HepG2 (cell line): Measurements from ENCODE around the gene ADAMTS17. TPM values are rescaled to one million over a fixed set of nuclear protein-coding genes. Genes with fewer than 3 reads are reported as not detected.

Experiments
- ATAC-seq: fragments of 200-7000 bp; cut with Tn5 transposase; 3 replicates; pipeline ENCODE4 v1.9.1; 2020; ENCODE audit warnings: mild to moderate bottlenecking, moderate library complexity
- BruUV-seq: library from RNA; stranded (reverse); fragments of 400-500 nt; replicated peaks from 2 replicates; lab custom pipeline; 2021; lab: Mats Ljungman, UMichigan
- CTCF ChIA-PET: fragments of 300-600 bp; formaldehyde crosslinking; extraction: SDS; loops from one replicate; lab custom pipeline; 2021; ENCODE audit warnings: low total read pairs, inconsistent platforms, low intra/inter-chr PET ratio; lab: Yijun Ruan, JAX
- POLR2A ChIA-PET: fragments of 350-600 bp; sonication (Branson Sonifier 250); formaldehyde crosslinking; loops from one replicate; lab custom pipeline; 2020; ENCODE audit warnings: antibody characterized with exemption, inconsistent platforms; lab: Yijun Ruan, JAX
- DNase-seq: peaks from one replicate; pipeline ENCODE4 v3.0.0-alpha.2; 2015; ENCODE audit warnings: low spot score
- FAIRE-seq: peaks from 3 replicates; lab custom pipeline; 2011; peaks lifted over from hg19 to GRCh38; lab: Jason Lieb, UNC
- H2AFZ ChIP-seq: one replicate; pipeline ENCODE4 v1.6.1; 2011; ENCODE audit warnings: low read length, inconsistent platforms
- H3K27ac ChIP-seq: fragments of 300-600 bp; 3 replicates; pipeline ENCODE4 v1.8.0; 2011; ENCODE audit warnings: mixed run types, mild to moderate bottlenecking, mixed read lengths, low read length, inconsistent platforms; ENCODE audit not compliant: insufficient read depth; ENCODE audit errors: extremely low read length
- H3K27me3 ChIP-seq, 2 experiments: fragments of 200-600 bp in 1 of 2; 2 replicates in 1 of 2; 3 replicates in 1 of 2; pipeline versions ENCODE4 v1.6.0 to v1.8.0; 2011; ENCODE audit warnings: low read length in 2 of 2, mild to moderate bottlenecking in 2 of 2, moderate library complexity in 2 of 2, inconsistent platforms in 1 of 2; ENCODE audit not compliant: insufficient read depth in 2 of 2, control insufficient read depth in 1 of 2
- H3K36me3 ChIP-seq, 2 experiments: fragments of 200-600 bp in 1 of 2; replicated peaks in 1 of 2; 2 replicates in 1 of 2; 3 replicates in 1 of 2; pipeline versions ENCODE4 v1.5.1 to v1.8.0; 2011; ENCODE audit warnings: low read length in 2 of 2, inconsistent platforms in 1 of 2; ENCODE audit not compliant: insufficient read depth in 2 of 2, control insufficient read depth in 1 of 2
- H3K4me1 ChIP-seq: 2 replicates; pipeline ENCODE4 v1.5.1; 2012; ENCODE audit warnings: low read length, inconsistent platforms; ENCODE audit not compliant: insufficient read depth
- H3K4me2 ChIP-seq: 2 replicates; pipeline ENCODE4 v1.6.0; 2011; ENCODE audit warnings: low read depth, low read length, inconsistent platforms
- H3K4me3 ChIP-seq, 3 experiments: fragments of 200-600 bp in 1 of 3; sonication (generic), shearing (Covaris generic) in 1 of 3; replicated peaks in 1 of 3; 2 replicates each; pipeline ENCODE4 v1.5.1; 2011 to 2016; ENCODE audit warnings: low read length in 3 of 3, inconsistent platforms in 2 of 3, low read depth in 2 of 3, mild to moderate bottlenecking in 2 of 3, control low read depth in 1 of 3, mixed read lengths in 1 of 3; ENCODE audit not compliant: insufficient read depth in 1 of 3
- H3K79me2 ChIP-seq: one replicate; pipeline ENCODE4 v1.6.1; 2011; ENCODE audit warnings: low read length, inconsistent platforms; ENCODE audit not compliant: insufficient read depth
- H3K9ac ChIP-seq: 2 replicates; pipeline ENCODE4 v1.6.0; 2011; ENCODE audit warnings: mild to moderate bottlenecking, low read depth, low read length, inconsistent platforms; ENCODE audit not compliant: insufficient read depth
- H3K9me3 ChIP-seq: 2 replicates; pipeline ENCODE4 v1.5.1; 2012; ENCODE audit warnings: mild to moderate bottlenecking, low read length
- H4K20me1 ChIP-seq: 2 replicates; pipeline ENCODE4 v1.6.0; 2011; ENCODE audit warnings: inconsistent platforms, mild to moderate bottlenecking, low read length, moderate library complexity; ENCODE audit not compliant: insufficient read depth
- CHD4 ChIP-seq: fragments of 200-600 bp; sonication (generic); IDR thresholded peaks from 2 replicates; pipeline ENCODE4 v1.7.0; 2017; ENCODE audit warnings: mild to moderate bottlenecking, low read length, borderline replicate concordance
- ETV6 ChIP-seq: sonication (generic); formaldehyde crosslinking; conservative IDR thresholded peaks from 2 replicates; pipeline ENCODE4 v1.4.0; 2020; ENCODE audit warnings: missing genetic modification reagents
- FOSL2 ChIP-seq: sonication (generic); formaldehyde crosslinking; IDR thresholded peaks from 2 replicates; pipeline ENCODE4 v1.4.0; 2020; ENCODE audit warnings: missing genetic modification reagents
- FOXP4 ChIP-seq: sonication (generic); formaldehyde crosslinking; IDR thresholded peaks from 2 replicates; pipeline ENCODE4 v1.4.0; 2020; ENCODE audit warnings: missing genetic modification reagents
- MXD1 ChIP-seq: sonication (generic); formaldehyde crosslinking; IDR thresholded peaks from 2 replicates; pipeline ENCODE4 v1.4.0; 2020; ENCODE audit warnings: mild to moderate bottlenecking, missing genetic modification reagents
- MYNN ChIP-seq: sonication (generic); formaldehyde crosslinking; IDR thresholded peaks from 2 replicates; pipeline ENCODE4 v1.4.0; 2020; ENCODE audit warnings: mild to moderate bottlenecking, low read depth, missing genetic modification reagents
- NCOR1 ChIP-seq: fragments of 200-600 bp; sonication (generic); IDR thresholded peaks from 2 replicates; pipeline ENCODE4 v1.7.0; 2017; ENCODE audit warnings: antibody characterized with exemption, low read length, borderline replicate concordance
- PHF21A ChIP-seq: sonication (generic); formaldehyde crosslinking; IDR thresholded peaks from 2 replicates; pipeline ENCODE4 v1.5.0; 2020; ENCODE audit warnings: mild to moderate bottlenecking, missing genetic modification reagents
- POLR2AphosphoS5 ChIP-seq: IDR thresholded peaks from 2 replicates; pipeline ENCODE4 v1.6.1; 2012; ENCODE audit warnings: low read depth, low read length
- SAFB2 ChIP-seq: sonication (generic); formaldehyde crosslinking; IDR thresholded peaks from 2 replicates; pipeline ENCODE4 v1.5.1; 2020; ENCODE audit warnings: missing genetic modification reagents, low read depth, mild to moderate bottlenecking, borderline replicate concordance
- THAP8 ChIP-seq: sonication (generic); formaldehyde crosslinking; IDR thresholded peaks from 2 replicates; pipeline ENCODE4 v1.5.1; 2020; ENCODE audit warnings: missing genetic modification reagents, mild to moderate bottlenecking, borderline replicate concordance
- ZNF558 ChIP-seq: sonication (generic); formaldehyde crosslinking; IDR thresholded peaks from 2 replicates; pipeline ENCODE4 v1.9.0; 2022; ENCODE audit warnings: mild to moderate bottlenecking, missing genetic modification reagents, borderline replicate concordance
- ZNF720 ChIP-seq: sonication (generic); formaldehyde crosslinking; IDR thresholded peaks from 2 replicates; pipeline ENCODE4 v1.4.0; 2020; ENCODE audit warnings: missing genetic modification reagents
- WGBS: methylation state at CpG from one replicate; pipeline ENCODE4 v1.1.6; 2017; ENCODE audit warnings: low lambda C conversion rate; 5-methylcytosine and 5-hydroxymethylcytosine counted together
- in situ Hi-C: cut with HindIII; loops from 2 replicates; pipeline ENCODE4 v1.10.0; 2017; ENCODE audit warnings: low pct_unique_long_range_greater_than_20kb; ENCODE audit not compliant: extremely low pct_ligation_motif_present
- intact Hi-C: fragments of 100-400 bp; cut with micrococcal nuclease; formaldehyde crosslinking; loops from one replicate; pipeline ENCODE4 v1.10.0; 2022; ENCODE audit not compliant: unreplicated experiment
- polyA plus RNA-seq, 8 experiments: library from polyadenylated mRNA; depleted of rRNA in 3 of 8; stranded (reverse) in 7 of 8; unstranded in 1 of 8; fragments of >200 nt; fragmentation: Illumina TruSeq in 4 of 8; extraction: Trizol in 4 of 8; gene quantifications; 2 replicates each; pipeline versions ENCODE4 v1.2.1 to v1.2.3, GENCODE V29; 2011 to 2016; ENCODE audit warnings: low read depth in 4 of 8, missing spikeins in 1 of 8, mixed read lengths in 1 of 8; ENCODE audit not compliant: insufficient read depth in 1 of 8
- total RNA-seq, 5 experiments: library from RNA; depleted of rRNA; stranded (reverse); fragments of >200 nt; fragmentation: Illumina TruSeq; extraction: Trizol; gene quantifications; 2 replicates each; pipeline ENCODE4 v1.2.3, GENCODE V29; 2016; ENCODE audit warnings: low read depth in 1 of 5

ADAMTS17 gene
- total and polyA plus RNA-seq, 2 of the 13 experiments (the other 11 are each of a cell fraction or from before 2014, with no cell fraction given): 0.02 to 0.04 TPM

GRCh38 chr15:100263031-100263430 is 78.7 kb downstream of the ADAMTS17 start:
- CTCF ChIA-PET: no interaction called here
- no peak for DNase-seq
- FAIRE-seq: no peak

More at GRCh38 chr15:100263031-100263430, 78.7 kb downstream of the ADAMTS17 start:
- no peak overlapping the region for H3K27ac ChIP-seq
- no peak overlapping the region for H3K4me2 ChIP-seq
- no peak overlapping the region for H3K9ac ChIP-seq
- H3K36me3 ChIP-seq: no peaks in the 10 kb centered on the region
- no peaks in the 10 kb centered on the region for H4K20me1 ChIP-seq
- no TSS peak for BruUV-seq
- in situ Hi-C loops: no loop called here
- ATAC-seq: no peak
- no peak overlapping the region for H2AFZ ChIP-seq
- POLR2A ChIA-PET: no interaction called here
- no peaks in the 10 kb centered on the region for H3K4me1 ChIP-seq
- no peaks in the 10 kb centered on the region for H3K9me3 ChIP-seq
- no peaks in the 10 kb centered on the region for H3K27me3 ChIP-seq
- H3K79me2 ChIP-seq: no peaks in the 10 kb centered on the region
- intact Hi-C loops: loop anchor here (5.0 kb wide), 1 partner anchor 1861 kb away; no protein-coding TSS in a partner anchor
- no peak overlapping the region for H3K4me3 ChIP-seq
- WGBS: 33% methylated on average over 5 of the region's 5 CpGs
- TF ChIP-seq NCOR1: no peak
- TF ChIP-seq MYNN (CRISPR knock-in tag): no peak
- TF ChIP-seq THAP8 (CRISPR knock-in tag): no peak
- no peak for TF ChIP-seq SAFB2 (CRISPR knock-in tag)
- no peak for TF ChIP-seq PHF21A
- TF ChIP-seq MXD1 (CRISPR knock-in tag): no peak
- no peak for TF ChIP-seq POLR2AphosphoS5
- no peak for TF ChIP-seq ZNF720 (CRISPR knock-in tag)
- no peak for TF ChIP-seq ZNF558 (CRISPR knock-in tag)
- TF ChIP-seq FOXP4 (CRISPR knock-in tag): no peak
- no peak for TF ChIP-seq ETV6 (CRISPR knock-in tag)
- TF ChIP-seq FOSL2: no peak
- no peak for TF ChIP-seq CHD4
- TF ChIP-seq, all 625 proteins: peak for 0
